ENCODE results near the gene PSMD1.

DNA sequence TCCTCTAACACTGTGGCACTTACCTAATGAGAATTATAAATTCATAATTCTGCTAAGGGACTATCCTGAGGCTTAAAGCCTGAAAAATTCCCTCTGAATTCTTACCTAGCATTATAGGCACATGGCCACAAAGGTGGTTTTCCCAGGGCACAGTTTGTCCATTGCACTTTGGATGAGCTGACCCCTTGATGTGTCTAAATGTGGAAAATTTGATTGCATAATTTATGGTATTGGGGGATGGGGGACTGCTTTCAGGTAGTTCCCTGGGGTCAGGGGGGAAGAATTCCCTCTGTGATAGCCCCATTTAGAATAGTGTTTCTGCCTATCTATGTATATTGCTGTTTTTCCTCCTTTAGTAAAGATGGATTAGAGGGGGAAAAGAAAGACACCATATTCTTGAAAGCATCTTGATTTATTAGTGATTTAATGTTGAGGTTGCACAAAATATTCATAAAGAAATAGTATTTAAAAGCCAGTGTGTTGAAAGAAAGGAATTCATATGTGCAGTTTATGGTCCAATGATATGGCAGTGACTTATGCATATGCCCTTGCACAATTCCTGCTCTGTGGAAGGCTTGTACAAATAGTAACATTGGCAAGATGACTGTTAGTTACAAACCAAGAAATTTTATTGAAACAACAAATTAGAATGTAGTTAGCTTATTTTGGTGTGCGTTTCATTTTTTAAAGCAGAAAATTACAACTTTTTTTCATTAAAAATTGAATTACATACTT, 76.9 kb downstream of the PSMD1 start:
- TF ChIP-seq, protein P1, sequence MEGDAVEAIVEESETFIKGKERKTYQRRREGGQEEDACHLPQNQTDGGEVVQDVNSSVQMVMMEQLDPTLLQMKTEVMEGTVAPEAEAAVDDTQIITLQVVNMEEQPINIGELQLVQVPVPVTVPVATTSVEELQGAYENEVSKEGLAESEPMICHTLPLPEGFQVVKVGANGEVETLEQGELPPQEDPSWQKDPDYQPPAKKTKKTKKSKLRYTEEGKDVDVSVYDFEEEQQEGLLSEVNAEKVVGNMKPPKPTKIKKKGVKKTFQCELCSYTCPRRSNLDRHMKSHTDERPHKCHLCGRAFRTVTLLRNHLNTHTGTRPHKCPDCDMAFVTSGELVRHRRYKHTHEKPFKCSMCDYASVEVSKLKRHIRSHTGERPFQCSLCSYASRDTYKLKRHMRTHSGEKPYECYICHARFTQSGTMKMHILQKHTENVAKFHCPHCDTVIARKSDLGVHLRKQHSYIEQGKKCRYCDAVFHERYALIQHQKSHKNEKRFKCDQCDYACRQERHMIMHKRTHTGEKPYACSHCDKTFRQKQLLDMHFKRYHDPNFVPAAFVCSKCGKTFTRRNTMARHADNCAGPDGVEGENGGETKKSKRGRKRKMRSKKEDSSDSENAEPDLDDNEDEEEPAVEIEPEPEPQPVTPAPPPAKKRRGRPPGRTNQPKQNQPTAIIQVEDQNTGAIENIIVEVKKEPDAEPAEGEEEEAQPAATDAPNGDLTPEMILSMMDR (IDR thresholded peaks at IDR 0.05; ENCODE audit: low read depth, low read length) = no peak
- no peak for TF ChIP-seq EZH2phosphoT487 (IDR thresholded peaks at IDR 0.05; ENCODE audit: low read depth)

Data from OCI-LY3 (cell line).